DND-41 (cell line): ENCODE measurements around the gene ACVRL1.

Experiments used
- ATAC-seq: fragments of 200-7000 bp; cut with Tn5 transposase; 3 replicates; pipeline ENCODE4 v1.9.1; 2021; ENCODE audit warnings: low read depth; ENCODE audit not compliant: insufficient read depth
- DNase-seq: peaks from one replicate; pipeline ENCODE4 v3.0.0-alpha.2; 2020
- H2AFZ ChIP-seq: 2 replicates; pipeline ENCODE4 v1.6.0; 2012; ENCODE audit warnings: low read depth, low read length
- H3K27ac ChIP-seq: 2 replicates; pipeline ENCODE4 v1.5.1; 2012; ENCODE audit warnings: low read length, inconsistent platforms
- H3K27me3 ChIP-seq: fragments of 200-600 bp; sonication (generic); 2 replicates; pipeline ENCODE4 v1.6.0; 2012; ENCODE audit warnings: low read length, mild to moderate bottlenecking, inconsistent platforms; ENCODE audit not compliant: insufficient read depth, poor library complexity
- H3K36me3 ChIP-seq: 2 replicates; pipeline ENCODE4 v1.5.1; 2012; ENCODE audit warnings: low read length, inconsistent platforms; ENCODE audit not compliant: insufficient read depth
- H3K4me1 ChIP-seq: 2 replicates; pipeline ENCODE4 v1.5.1; 2012; ENCODE audit warnings: mild to moderate bottlenecking, low read length; ENCODE audit not compliant: insufficient read depth
- H3K4me2 ChIP-seq: 2 replicates; pipeline ENCODE4 v1.6.0; 2012; ENCODE audit warnings: mild to moderate bottlenecking, moderate library complexity, low read length, inconsistent platforms; ENCODE audit not compliant: insufficient read depth
- H3K4me3 ChIP-seq, 2 experiments: fragments of 200-600 bp in 1 of 2; shearing (Covaris generic) in 1 of 2; 2 replicates each; pipeline ENCODE4 v1.5.1; 2012 to 2016; ENCODE audit warnings: inconsistent platforms in 2 of 2, low read length in 2 of 2, mild to moderate bottlenecking in 2 of 2, low read depth in 1 of 2, moderate library complexity in 1 of 2
- H3K79me2 ChIP-seq: 2 replicates; pipeline ENCODE4 v1.6.0; 2012; ENCODE audit warnings: low read length, inconsistent platforms; ENCODE audit not compliant: insufficient read depth
- H3K9ac ChIP-seq: 2 replicates; pipeline ENCODE4 v1.6.0; 2012; ENCODE audit warnings: low read depth, mild to moderate bottlenecking, inconsistent platforms, low read length, moderate library complexity
- H3K9me3 ChIP-seq: 2 replicates; pipeline ENCODE4 v1.5.1; 2012; ENCODE audit warnings: low read length, moderate library complexity, mild to moderate bottlenecking, inconsistent platforms; ENCODE audit not compliant: insufficient read depth, severe bottlenecking
- H4K20me1 ChIP-seq: 2 replicates; pipeline ENCODE4 v1.6.0; 2012; ENCODE audit warnings: low read length; ENCODE audit not compliant: insufficient read depth
- CTCF ChIP-seq: IDR thresholded peaks from 2 replicates; pipeline ENCODE4 v1.5.1; 2012; ENCODE audit warnings: borderline replicate concordance, low read length, moderate library complexity, mild to moderate bottlenecking; ENCODE audit not compliant: poor library complexity, severe bottlenecking; ENCODE audit errors: extremely low read depth
- EZH2 ChIP-seq: IDR thresholded peaks from 3 replicates; pipeline ENCODE4 v1.6.1; 2012; ENCODE audit warnings: borderline replicate concordance, low read depth, mild to moderate bottlenecking, moderate library complexity, low read length, inconsistent platforms; ENCODE audit not compliant: severe bottlenecking

Gene ACVRL1

DNA sequence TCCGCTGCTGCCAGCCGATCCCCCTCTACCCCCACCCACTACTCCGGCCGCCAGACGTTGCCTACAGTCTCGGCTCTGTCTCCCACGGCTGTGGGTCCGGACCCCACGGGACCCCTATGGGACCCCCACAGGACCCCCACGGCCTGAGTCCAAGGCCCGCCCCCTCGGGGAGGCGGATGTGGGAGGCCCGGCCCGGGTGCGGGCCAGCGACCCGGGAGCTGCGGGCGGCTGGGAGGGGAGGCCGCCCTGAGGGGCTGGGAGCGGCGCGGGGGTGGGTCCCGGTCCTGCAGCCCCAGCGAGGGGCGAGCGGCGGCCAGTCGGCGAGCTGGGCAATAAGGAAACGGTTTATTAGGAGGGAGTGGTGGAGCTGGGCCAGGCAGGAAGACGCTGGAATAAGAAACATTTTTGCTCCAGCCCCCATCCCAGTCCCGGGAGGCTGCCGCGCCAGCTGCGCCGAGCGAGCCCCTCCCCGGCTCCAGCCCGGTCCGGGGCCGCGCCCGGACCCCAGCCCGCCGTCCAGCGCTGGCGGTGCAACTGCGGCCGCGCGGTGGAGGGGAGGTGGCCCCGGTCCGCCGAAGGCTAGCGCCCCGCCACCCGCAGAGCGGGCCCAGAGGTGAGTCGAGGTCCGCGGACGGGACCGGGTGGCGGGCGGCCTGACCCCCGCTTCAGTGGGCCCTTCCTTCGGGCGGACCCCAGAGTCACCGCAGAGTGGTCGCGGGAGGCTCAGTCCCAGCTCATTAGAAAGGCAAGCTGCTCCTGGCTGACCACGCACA lies at the start of gene ACVRL1:
ACVRL1 (plus strand) TSS at position 422 of the 773 bp plus-strand sequence. CDS start 4,971 bp downstream, outside the sequence.
- no peak for ATAC-seq
- H3K27ac ChIP-seq = no peak within 1 kb of the TSS
- no peaks in the 10 kb centered on the region for H3K9me3 ChIP-seq
- no peaks in the 10 kb centered on the region for H3K36me3 ChIP-seq
- TF ChIP-seq CTCF (no peak), EZH2 (no peak)
- no peak within 1 kb of the TSS for H2AFZ ChIP-seq
- no peak within 1 kb of the TSS for H3K9ac ChIP-seq
- no peaks in the 10 kb centered on the region for H3K4me1 ChIP-seq
- H3K27me3 ChIP-seq = no peaks in the 10 kb centered on the region
- no peak within 1 kb of the TSS for H3K4me2 ChIP-seq
- H3K79me2 ChIP-seq = no peaks in the 10 kb centered on the region
- no peak for DNase-seq
- H3K4me3 ChIP-seq = no peak within 1 kb of the TSS
- H4K20me1 ChIP-seq = no peaks in the 10 kb centered on the region

GRCh38 chr12:51860986-51861385 lies 46.3 kb upstream of the ACVRL1 start:
- H3K9me3 ChIP-seq = no peaks in the 10 kb centered on the region
- H3K27ac ChIP-seq = no peak overlapping the region
- ATAC-seq (no peak), DNase-seq (no peak)
- H3K36me3 ChIP-seq = no peaks in the 10 kb centered on the region
- no peaks in the 10 kb centered on the region for H3K79me2 ChIP-seq
- H3K9ac ChIP-seq = no peak overlapping the region
- TF ChIP-seq EZH2 (no peak), CTCF (no peak)
- H3K4me3 ChIP-seq = no peak overlapping the region
- no peaks in the 10 kb centered on the region for H3K4me1 ChIP-seq
- H2AFZ ChIP-seq = no peak overlapping the region
- no peak overlapping the region for H3K4me2 ChIP-seq
- H4K20me1 ChIP-seq = no peaks in the 10 kb centered on the region
- H3K27me3 ChIP-seq = no peaks in the 10 kb centered on the region

GRCh38 chr12:51862947-51863346 lies 44.4 kb upstream of the ACVRL1 start:
- H3K4me1 ChIP-seq = no peaks in the 10 kb centered on the region
- H3K27ac ChIP-seq = no peak overlapping the region
- no peak overlapping the region for H3K4me2 ChIP-seq
- H4K20me1 ChIP-seq = no peaks in the 10 kb centered on the region
- H3K36me3 ChIP-seq = no peaks in the 10 kb centered on the region
- no peak overlapping the region for H2AFZ ChIP-seq
- H3K9me3 ChIP-seq = no peaks in the 10 kb centered on the region
- ATAC-seq (no peak), DNase-seq (no peak)
- no peak overlapping the region for H3K9ac ChIP-seq
- TF ChIP-seq EZH2 = no peak
- no peak for TF ChIP-seq CTCF
- no peaks in the 10 kb centered on the region for H3K79me2 ChIP-seq
- no peak overlapping the region for H3K4me3 ChIP-seq
- no peaks in the 10 kb centered on the region for H3K27me3 ChIP-seq
